GM12874 (cell line): ENCODE measurements around the gene TRAF3.

Experiments
- CTCF ChIP-seq: IDR thresholded peaks from 2 replicates; pipeline ENCODE4 v1.5.1; 2011; ENCODE audit warnings: low read depth, mild to moderate bottlenecking, control low read depth, low read length, moderate library complexity; ENCODE audit not compliant: insufficient read depth

The TRAF3 gene

DNA sequence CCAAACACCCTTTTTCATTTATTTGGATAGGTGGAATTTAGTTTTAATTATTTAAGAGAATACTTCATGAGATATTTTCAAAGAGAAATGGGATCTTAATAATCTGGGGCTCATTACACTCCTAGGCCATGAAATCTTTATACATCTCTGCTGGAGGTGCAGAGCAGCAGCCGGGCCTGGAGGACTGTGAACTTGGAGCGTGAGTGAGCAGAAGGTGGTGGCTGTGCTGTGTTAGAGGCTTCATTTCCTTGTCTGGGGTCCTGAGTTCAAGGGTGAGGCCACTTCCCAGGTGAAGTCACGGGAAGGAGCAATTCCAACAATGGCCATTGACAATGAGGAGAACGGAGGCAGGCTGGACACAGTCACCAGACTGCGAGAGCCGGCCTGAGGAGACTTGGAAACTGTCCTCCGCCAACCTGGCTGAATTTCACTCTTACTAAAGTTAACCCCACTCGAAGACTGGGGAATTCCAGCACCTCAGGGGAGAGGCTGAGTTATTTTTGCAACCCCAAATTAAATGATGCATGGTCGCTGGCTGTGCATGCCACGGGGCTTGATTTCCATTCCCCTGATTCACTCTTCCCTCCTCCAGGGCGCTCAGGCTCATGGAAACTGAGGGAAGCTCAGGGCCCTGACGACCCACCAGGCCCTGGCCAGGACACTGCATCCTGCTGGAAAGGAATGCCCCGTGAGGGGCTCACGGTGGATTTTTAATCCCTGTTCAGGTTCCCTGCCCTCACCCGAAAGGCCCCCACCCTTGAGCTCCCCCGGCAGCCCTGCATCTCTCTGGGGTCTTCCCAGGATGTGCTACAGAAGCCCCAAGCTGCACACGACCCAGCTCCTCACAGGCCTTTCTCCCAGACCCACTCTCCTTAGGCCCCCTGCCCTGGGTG lies 22.6 kb upstream of the TRAF3 start:
- TF ChIP-seq CTCF: no peak

GRCh38 chr14:102757646-102758045 lies 19.6 kb upstream of the TRAF3 start:
- no peak for TF ChIP-seq CTCF

GRCh38 chr14:102758087-102758486 lies 19.2 kb upstream of the TRAF3 start:
- no peak for TF ChIP-seq CTCF

DNA sequence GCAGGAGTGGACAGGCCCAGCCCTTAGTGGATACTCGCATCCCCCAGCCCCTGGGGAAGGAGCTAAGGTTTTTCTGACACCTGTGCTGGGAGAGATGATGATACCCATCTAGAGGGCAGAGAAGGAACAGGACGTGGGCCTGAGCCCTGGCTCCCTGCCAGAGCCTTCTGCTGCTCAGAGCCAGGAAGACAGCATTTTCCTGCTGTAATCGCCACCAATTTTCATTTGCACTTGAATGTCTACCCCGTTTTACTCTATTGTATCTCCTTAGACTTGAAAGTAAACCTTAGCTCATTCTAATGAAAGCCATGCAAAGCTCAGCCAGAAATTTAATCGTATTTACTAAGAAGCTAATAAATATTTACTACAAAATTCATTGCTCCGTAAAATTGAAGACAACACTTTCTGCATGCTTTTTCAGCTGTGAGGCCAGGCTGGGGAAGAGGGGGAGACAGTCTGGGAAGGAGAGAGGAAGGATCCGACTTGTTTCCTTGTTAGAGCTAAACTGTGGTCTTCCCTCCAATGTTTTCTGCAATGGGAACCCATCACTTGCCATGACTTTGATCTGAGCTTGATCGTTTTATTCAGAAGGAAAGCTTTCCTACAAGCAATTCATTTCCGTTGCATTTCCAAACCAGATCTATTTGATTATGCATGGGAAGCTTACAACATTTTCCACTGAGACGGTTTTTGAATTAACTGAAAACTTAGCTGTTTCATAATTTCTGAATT lies 17.6 kb upstream of the TRAF3 start:
- TF ChIP-seq CTCF: no peak

GRCh38 chr14:102760496-102761193 lies 16.6 kb upstream of the TRAF3 start:
- no peak for TF ChIP-seq CTCF

- TF ChIP-seq CTCF: no peak
Observed at GRCh38 chr14:102761206-102761605, 16.0 kb upstream of the TRAF3 start.

DNA sequence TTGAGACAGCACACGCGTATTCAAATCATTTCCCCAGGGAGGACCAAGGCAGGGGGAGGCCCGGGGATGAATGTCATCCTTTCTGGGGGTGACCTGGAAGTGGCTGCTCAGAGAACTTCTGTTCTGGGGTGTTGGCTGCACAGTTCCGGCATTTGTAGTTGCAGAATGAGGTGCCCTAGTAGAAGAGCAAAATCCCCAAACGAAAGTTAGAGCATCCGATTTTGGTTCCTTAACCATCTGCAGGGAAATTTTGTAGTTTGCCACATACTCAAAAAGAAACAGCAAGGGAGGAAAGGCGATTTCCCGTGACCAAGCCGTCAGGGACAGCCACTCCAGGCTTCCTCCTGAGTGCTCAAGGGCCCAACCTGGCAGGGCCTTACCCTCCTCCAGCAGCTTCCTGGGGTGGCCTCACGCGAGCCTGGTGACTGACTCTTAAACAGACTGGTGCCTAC lies 13.0 kb upstream of the TRAF3 start:
- no peak for TF ChIP-seq CTCF
